ENCODE measurements around the gene PPM1E.

GRCh38 chr17:58755577-58756245 is at the start of gene PPM1E:
- TF ChIP-seq CTCF (IDR thresholded peaks at IDR 0.05) (no peak), POLR2AphosphoS5 (IDR thresholded peaks at IDR 0.05) (no peak), POLR2A (IDR thresholded peaks at IDR 0.05) (no peak)

Measured in breast epithelium (tissue), 3 donors.